ENCODE measurements around the gene PQBP1. TPM values are rescaled to one million over a fixed set of nuclear protein-coding genes. Genes with fewer than 3 reads are reported as not detected.

Gene PQBP1
- total and polyA plus RNA-seq, 2 donors (not counting 1 experiment from before 2014, with no cell fraction given) = 41.1 to 57.0 TPM

DNA sequence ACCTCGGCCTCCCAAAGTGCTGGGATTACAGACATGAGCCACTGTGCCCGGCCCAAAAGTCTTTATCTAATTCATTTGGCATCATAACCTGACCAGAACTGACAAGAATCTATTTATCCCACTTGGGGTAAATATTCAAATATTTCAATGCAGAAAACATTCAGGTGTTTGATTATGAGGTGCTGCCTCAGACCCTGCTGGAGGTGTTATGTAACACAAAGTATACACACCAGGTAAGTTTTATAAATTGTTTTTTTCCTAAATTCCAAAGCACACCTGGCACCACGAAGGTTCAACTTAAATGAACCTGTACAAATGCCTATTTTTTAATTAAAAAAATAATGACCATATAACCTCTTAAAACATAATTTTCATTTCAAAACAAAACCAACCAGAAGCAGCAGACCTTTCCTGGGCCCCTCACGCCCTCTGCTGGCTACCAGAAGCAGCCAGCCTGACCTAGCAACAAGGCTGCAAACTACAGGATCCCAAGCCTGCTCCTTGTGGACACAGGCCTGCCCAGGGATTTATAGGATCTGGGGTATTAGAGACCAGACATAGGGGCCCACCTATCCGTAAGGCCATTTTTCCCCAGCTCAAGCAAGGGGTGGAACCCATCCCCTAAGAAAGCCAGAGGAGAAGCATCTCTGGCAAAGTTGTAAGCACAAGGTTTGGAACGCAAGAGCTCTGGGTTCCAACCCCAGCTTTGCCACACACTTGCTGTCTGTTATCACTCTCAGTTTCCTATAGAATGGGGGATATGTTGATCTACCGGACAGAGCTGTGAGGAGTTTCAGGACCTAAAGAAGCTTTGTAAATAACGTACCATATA is 48.0 kb downstream of the PQBP1 start:
- peaks cover 8% of the 10 kb centered on the region for H3K79me2 ChIP-seq (ENCODE audit: control insufficient read depth, insufficient read depth, low read length)
- H3K27me3 ChIP-seq (ENCODE audit: control insufficient read depth, insufficient read depth, low read length) = no peaks in the 10 kb centered on the region
- no peaks in the 10 kb centered on the region for H3K4me1 ChIP-seq (ENCODE audit: control insufficient read depth, extremely low read depth, insufficient read depth, low read length)
- peak; percentile 29 to 50 for DNase-seq (ENCODE audit: low read depth in 2 of 2)
- no peaks in the 10 kb centered on the region for H3K36me3 ChIP-seq (ENCODE audit: control insufficient read depth, insufficient read depth, low read length)
- TF ChIP-seq EZH2 (IDR thresholded peaks at IDR 0.05; ENCODE audit: low read length, missing control alignments) = no peak
- TF ChIP-seq, protein P1, sequence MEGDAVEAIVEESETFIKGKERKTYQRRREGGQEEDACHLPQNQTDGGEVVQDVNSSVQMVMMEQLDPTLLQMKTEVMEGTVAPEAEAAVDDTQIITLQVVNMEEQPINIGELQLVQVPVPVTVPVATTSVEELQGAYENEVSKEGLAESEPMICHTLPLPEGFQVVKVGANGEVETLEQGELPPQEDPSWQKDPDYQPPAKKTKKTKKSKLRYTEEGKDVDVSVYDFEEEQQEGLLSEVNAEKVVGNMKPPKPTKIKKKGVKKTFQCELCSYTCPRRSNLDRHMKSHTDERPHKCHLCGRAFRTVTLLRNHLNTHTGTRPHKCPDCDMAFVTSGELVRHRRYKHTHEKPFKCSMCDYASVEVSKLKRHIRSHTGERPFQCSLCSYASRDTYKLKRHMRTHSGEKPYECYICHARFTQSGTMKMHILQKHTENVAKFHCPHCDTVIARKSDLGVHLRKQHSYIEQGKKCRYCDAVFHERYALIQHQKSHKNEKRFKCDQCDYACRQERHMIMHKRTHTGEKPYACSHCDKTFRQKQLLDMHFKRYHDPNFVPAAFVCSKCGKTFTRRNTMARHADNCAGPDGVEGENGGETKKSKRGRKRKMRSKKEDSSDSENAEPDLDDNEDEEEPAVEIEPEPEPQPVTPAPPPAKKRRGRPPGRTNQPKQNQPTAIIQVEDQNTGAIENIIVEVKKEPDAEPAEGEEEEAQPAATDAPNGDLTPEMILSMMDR (conservative IDR thresholded peaks at IDR 0.05 in 1 of 2, IDR thresholded peaks at IDR 0.05 in 1 of 2; ENCODE audit: low read depth in 1 of 2, low read length in 2 of 2) = peak; percentile 54 to 78
- H3K9me3 ChIP-seq (ENCODE audit: control insufficient read depth, insufficient read depth, low read depth, low read length) = no peaks in the 10 kb centered on the region
- no peak overlapping the region for H3K4me2 ChIP-seq (ENCODE audit: extremely low read depth, insufficient read depth, low read length)
- H3K27ac ChIP-seq (ENCODE audit: insufficient read depth, low read length) = no peak overlapping the region
- no peak overlapping the region for H3K9ac ChIP-seq (ENCODE audit: insufficient read depth, low read length)
- no peak overlapping the region for H2AFZ ChIP-seq (ENCODE audit: low read length)
- no peaks in the 10 kb centered on the region for H4K20me1 ChIP-seq (ENCODE audit: control insufficient read depth, extremely low read depth, insufficient read depth, low read length)
- no peak overlapping the region for H3K4me3 ChIP-seq (replicated peaks in 1 of 4; ENCODE audit: control extremely low read depth in 1 of 4, insufficient read depth in 1 of 4, low read depth in 3 of 4, low read length in 4 of 4)

GRCh38 chrX:48948589-48948988 is 50.9 kb downstream of the PQBP1 start:
- no peaks in the 10 kb centered on the region for H4K20me1 ChIP-seq (ENCODE audit: control insufficient read depth, extremely low read depth, insufficient read depth, low read length)
- no peak for DNase-seq (ENCODE audit: low read depth in 2 of 2)
- H3K4me3 ChIP-seq (replicated peaks in 1 of 4; ENCODE audit: control extremely low read depth in 1 of 4, insufficient read depth in 1 of 4, low read depth in 3 of 4, low read length in 4 of 4) = no peak overlapping the region
- H3K4me1 ChIP-seq (ENCODE audit: control insufficient read depth, extremely low read depth, insufficient read depth, low read length) = no peaks in the 10 kb centered on the region
- H3K36me3 ChIP-seq (ENCODE audit: control insufficient read depth, insufficient read depth, low read length) = no peaks in the 10 kb centered on the region
- H3K27me3 ChIP-seq (ENCODE audit: control insufficient read depth, insufficient read depth, low read length) = no peaks in the 10 kb centered on the region
- H3K79me2 ChIP-seq (ENCODE audit: control insufficient read depth, insufficient read depth, low read length) = peaks cover 22% of the 10 kb centered on the region
- no peaks in the 10 kb centered on the region for H3K9me3 ChIP-seq (ENCODE audit: control insufficient read depth, insufficient read depth, low read depth, low read length)
- H3K27ac ChIP-seq (ENCODE audit: insufficient read depth, low read length) = no peak overlapping the region
- H3K9ac ChIP-seq (ENCODE audit: insufficient read depth, low read length) = no peak overlapping the region
- H2AFZ ChIP-seq (ENCODE audit: low read length) = no peak overlapping the region
- H3K4me2 ChIP-seq (ENCODE audit: extremely low read depth, insufficient read depth, low read length) = no peak overlapping the region
- TF ChIP-seq, protein P1 (conservative IDR thresholded peaks at IDR 0.05 in 1 of 2, IDR thresholded peaks at IDR 0.05 in 1 of 2; ENCODE audit: low read depth in 1 of 2, low read length in 2 of 2) = no peak
- no peak for TF ChIP-seq EZH2 (IDR thresholded peaks at IDR 0.05; ENCODE audit: low read length, missing control alignments)

Other genes with a start within 250 kb of the PQBP1 start
- gene WAS, start 214.1 kb upstream of the PQBP1 start, total RNA-seq = under 0.01 and 0.17 TPM in 2 replicates
- 0.07 and 0.09 TPM in 2 replicates for gene WAS, start 214.1 kb upstream of the PQBP1 start, polyA plus RNA-seq
- gene SUV39H1, start 201.2 kb upstream of the PQBP1 start, total RNA-seq = 0.51 and 1.5 TPM in 2 replicates
- 2.8 and 10.3 TPM in 2 replicates for gene SUV39H1, start 201.2 kb upstream of the PQBP1 start, polyA plus RNA-seq
- not detected in 2 replicates for gene GLOD5, start 136.2 kb upstream of the PQBP1 start, total RNA-seq
- gene GLOD5, start 136.2 kb upstream of the PQBP1 start, polyA plus RNA-seq = not detected in 2 replicates
- gene GATA1, start 111.3 kb upstream of the PQBP1 start, total RNA-seq = not detected in 2 replicates
- 0.07 TPM in 1 of 2 replicates, not detected in the other for gene GATA1, start 111.3 kb upstream of the PQBP1 start, polyA plus RNA-seq
- 31.3 and 32.5 TPM in 2 replicates for gene HDAC6, start 95.9 kb upstream of the PQBP1 start, total RNA-seq
- gene HDAC6, start 95.9 kb upstream of the PQBP1 start, polyA plus RNA-seq = 18.0 and 20.0 TPM in 2 replicates
- gene ERAS, start 71.4 kb upstream of the PQBP1 start, total RNA-seq = not detected in 2 replicates
- gene ERAS, start 71.4 kb upstream of the PQBP1 start, polyA plus RNA-seq = 0.05 TPM in 1 of 2 replicates, not detected in the other
- 0.17 and 0.51 TPM in 2 replicates for gene PCSK1N, start 62.3 kb upstream of the PQBP1 start, total RNA-seq
- gene PCSK1N, start 62.3 kb upstream of the PQBP1 start, polyA plus RNA-seq = 0.08 TPM in 1 of 2 replicates, not detected in the other
- 22.3 and 32.0 TPM in 2 replicates for gene TIMM17B, start 162 bp upstream of the PQBP1 start, total RNA-seq
- 19.0 and 24.8 TPM in 2 replicates for gene TIMM17B, start 162 bp upstream of the PQBP1 start, polyA plus RNA-seq
- 8.5 and 9.6 TPM in 2 replicates for gene SLC35A2, start 13.7 kb downstream of the PQBP1 start, total RNA-seq
- gene SLC35A2, start 13.7 kb downstream of the PQBP1 start, polyA plus RNA-seq = 33.0 and 41.2 TPM in 2 replicates
- 2.3 and 3.1 TPM in 2 replicates for gene PIM2, start 21.1 kb downstream of the PQBP1 start, total RNA-seq
- 3.7 and 5.0 TPM in 2 replicates for gene PIM2, start 21.1 kb downstream of the PQBP1 start, polyA plus RNA-seq
- gene OTUD5, start 59.7 kb downstream of the PQBP1 start, total RNA-seq = 23.6 and 33.0 TPM in 2 replicates
- 41.4 and 46.6 TPM in 2 replicates for gene OTUD5, start 59.7 kb downstream of the PQBP1 start, polyA plus RNA-seq
- 0.77 and 1.3 TPM in 2 replicates for gene KCND1, start 73.9 kb downstream of the PQBP1 start, total RNA-seq
- 0.25 and 0.41 TPM in 2 replicates for gene KCND1, start 73.9 kb downstream of the PQBP1 start, polyA plus RNA-seq
- gene GRIPAP1, start 104.3 kb downstream of the PQBP1 start, total RNA-seq = 20.5 and 26.4 TPM in 2 replicates
- gene GRIPAP1, start 104.3 kb downstream of the PQBP1 start, polyA plus RNA-seq = 18.5 and 18.6 TPM in 2 replicates
- 24.7 and 36.8 TPM in 2 replicates for gene TFE3, start 145.4 kb downstream of the PQBP1 start, total RNA-seq
- 18.9 and 22.2 TPM in 2 replicates for gene TFE3, start 145.4 kb downstream of the PQBP1 start, polyA plus RNA-seq
- 0.51 and 0.66 TPM in 2 replicates for gene CCDC120, start 161.1 kb downstream of the PQBP1 start, total RNA-seq
- gene CCDC120, start 161.1 kb downstream of the PQBP1 start, polyA plus RNA-seq = 0.52 and 0.55 TPM in 2 replicates
- 6.4 and 11.9 TPM in 2 replicates for gene PRAF2, start 176.1 kb downstream of the PQBP1 start, total RNA-seq
- 33.1 and 33.5 TPM in 2 replicates for gene PRAF2, start 176.1 kb downstream of the PQBP1 start, polyA plus RNA-seq
- 59.8 TPM in 2 replicates for gene WDR45, start 182.0 kb downstream of the PQBP1 start, total RNA-seq
- gene WDR45, start 182.0 kb downstream of the PQBP1 start, polyA plus RNA-seq = 69.4 and 76.4 TPM in 2 replicates
- 15.7 and 19.8 TPM in 2 replicates for gene GPKOW, start 225.8 kb downstream of the PQBP1 start, total RNA-seq
- gene GPKOW, start 225.8 kb downstream of the PQBP1 start, polyA plus RNA-seq = 20.2 and 21.0 TPM in 2 replicates